ENCODE measurements around the gene HSD17B1. TPM values are rescaled to one million over a fixed set of nuclear protein-coding genes. Genes with fewer than 3 reads are reported as not detected.
"Not testable (repeated sequence)": the region's sequence is repeated elsewhere in the genome, so short reads cannot be mapped to it uniquely, and the experiment has no call there.

Gene HSD17B1
- total RNA-seq, 2 donors from 2014 or later: 0.88 to 1.7 TPM

DNA sequence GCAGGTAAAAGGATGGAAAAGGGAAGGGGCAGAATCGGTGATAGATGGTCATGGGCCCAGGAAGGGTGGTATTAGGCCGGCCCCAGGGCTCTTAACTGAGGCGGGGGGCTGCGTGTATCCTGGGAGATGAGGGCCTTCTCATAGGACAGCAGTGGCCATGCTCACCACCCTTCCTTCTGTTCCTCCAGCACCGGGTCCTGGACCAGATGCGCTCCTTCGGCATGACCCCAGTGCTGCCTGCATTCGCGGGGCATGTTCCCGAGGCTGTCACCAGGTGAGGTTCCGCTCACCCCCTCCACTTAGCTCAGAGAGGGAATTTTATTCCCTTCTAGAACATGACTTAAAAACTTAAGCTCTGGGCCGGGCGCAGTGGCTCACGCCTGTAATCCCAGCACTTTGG is 14.2 kb upstream of the HSD17B1 start:
- TF ChIP-seq, protein P1, sequence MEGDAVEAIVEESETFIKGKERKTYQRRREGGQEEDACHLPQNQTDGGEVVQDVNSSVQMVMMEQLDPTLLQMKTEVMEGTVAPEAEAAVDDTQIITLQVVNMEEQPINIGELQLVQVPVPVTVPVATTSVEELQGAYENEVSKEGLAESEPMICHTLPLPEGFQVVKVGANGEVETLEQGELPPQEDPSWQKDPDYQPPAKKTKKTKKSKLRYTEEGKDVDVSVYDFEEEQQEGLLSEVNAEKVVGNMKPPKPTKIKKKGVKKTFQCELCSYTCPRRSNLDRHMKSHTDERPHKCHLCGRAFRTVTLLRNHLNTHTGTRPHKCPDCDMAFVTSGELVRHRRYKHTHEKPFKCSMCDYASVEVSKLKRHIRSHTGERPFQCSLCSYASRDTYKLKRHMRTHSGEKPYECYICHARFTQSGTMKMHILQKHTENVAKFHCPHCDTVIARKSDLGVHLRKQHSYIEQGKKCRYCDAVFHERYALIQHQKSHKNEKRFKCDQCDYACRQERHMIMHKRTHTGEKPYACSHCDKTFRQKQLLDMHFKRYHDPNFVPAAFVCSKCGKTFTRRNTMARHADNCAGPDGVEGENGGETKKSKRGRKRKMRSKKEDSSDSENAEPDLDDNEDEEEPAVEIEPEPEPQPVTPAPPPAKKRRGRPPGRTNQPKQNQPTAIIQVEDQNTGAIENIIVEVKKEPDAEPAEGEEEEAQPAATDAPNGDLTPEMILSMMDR (IDR thresholded peaks at IDR 0.05): no peak
- no peaks in the 10 kb centered on the region for H3K36me3 ChIP-seq
- no peak overlapping the region for H3K9ac ChIP-seq (ENCODE audit: low read depth in 2 of 2, low read length in 2 of 2)
- H3K4me1 ChIP-seq: peaks cover 18% of the 10 kb centered on the region
- intact Hi-C loops (cut with DNase I): no loop called here
- DNase-seq: no peak
- H3K9me3 ChIP-seq: no peaks in the 10 kb centered on the region
- H3K4me3 ChIP-seq: no peak overlapping the region
- H3K27ac ChIP-seq: no peak overlapping the region
- H3K27me3 ChIP-seq: no peaks in the 10 kb centered on the region

DNA sequence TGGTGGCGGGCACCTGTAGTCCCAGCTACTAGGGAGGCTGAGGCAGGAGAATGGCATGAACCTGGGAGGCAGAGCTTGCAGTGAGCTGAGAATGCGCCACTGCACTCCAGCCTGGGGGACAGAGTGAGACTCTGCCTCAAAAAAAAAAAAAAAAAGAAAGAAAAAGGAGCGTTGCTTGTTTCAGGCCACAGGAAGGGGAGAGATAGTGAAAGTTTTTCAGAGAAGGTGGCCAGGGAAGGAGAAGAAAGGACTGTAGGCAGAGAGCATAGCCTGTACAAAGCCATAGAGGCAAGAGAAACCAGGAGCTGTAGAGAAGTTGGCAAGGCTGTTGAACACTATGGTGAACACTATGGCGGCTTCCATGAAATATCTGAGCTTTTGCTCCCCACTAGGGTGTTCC is 12.2 kb upstream of the HSD17B1 start:
- H3K9me3 ChIP-seq; H3K27me3 ChIP-seq; H3K4me3 ChIP-seq; intact Hi-C loops (cut with DNase I); H3K36me3 ChIP-seq; DNase-seq: not testable (repeated sequence)
- peak overlapping the region; percentile 72 for H3K27ac ChIP-seq
- peaks cover 18% of the 10 kb centered on the region for H3K4me1 ChIP-seq
- H3K9ac ChIP-seq (ENCODE audit: low read depth in 2 of 2, low read length in 2 of 2): peak overlapping the region in 1 of 2 donors; percentile 55

DNA sequence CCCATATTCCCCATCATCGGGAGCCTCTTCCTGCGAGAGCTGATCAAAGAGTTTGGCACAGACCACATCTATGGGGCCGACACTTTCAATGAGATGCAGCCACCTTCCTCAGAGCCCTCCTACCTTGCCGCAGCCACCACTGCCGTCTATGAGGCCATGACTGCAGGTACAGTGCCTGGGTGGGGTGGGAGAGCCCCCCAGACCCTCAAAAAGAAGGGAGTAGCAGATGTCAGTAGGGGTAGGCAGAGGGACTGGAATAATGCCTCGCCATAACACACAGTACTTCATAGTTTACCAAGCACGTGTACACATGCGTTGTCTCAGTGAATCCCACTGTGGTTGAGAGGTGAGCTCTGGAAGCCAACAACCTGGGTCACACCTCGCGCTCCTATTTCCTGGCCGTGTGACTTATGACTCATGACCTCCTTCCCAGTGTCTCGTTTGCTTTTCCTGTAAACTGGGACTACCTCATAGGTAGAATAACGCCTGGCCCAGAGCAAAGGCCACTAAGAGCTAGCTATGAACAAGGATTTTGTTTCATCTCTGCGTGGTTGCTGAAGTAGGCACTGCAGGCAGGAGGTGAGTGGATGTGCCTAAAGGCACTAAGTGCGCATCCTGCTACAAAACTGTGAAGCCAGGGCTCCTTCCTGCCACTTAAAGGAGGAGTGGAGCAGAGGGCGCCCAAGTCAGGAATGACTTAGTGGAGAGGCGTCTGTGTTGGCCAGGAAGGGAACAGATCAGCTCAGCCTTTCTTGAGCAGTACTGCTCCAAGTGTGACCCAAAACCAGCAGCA is 11.5 kb upstream of the HSD17B1 start:
- peak; percentile 75 for DNase-seq
- Histone ChIP-seq H3K4me3 (no peak overlapping the region), H3K4me1 (peaks cover 18% of the 10 kb centered on the region), H3K36me3 (no peaks in the 10 kb centered on the region), H3K27ac (peak overlapping the region; percentile 72), H3K9ac (ENCODE audit: low read depth in 2 of 2, low read length in 2 of 2) (peak overlapping the region in 1 of 2 donors; percentile 55), H3K27me3 (no peaks in the 10 kb centered on the region), H3K9me3 (no peaks in the 10 kb centered on the region)
- intact Hi-C loops (cut with DNase I): no loop called here
- TF ChIP-seq, protein P1 (IDR thresholded peaks at IDR 0.05): no peak

DNA sequence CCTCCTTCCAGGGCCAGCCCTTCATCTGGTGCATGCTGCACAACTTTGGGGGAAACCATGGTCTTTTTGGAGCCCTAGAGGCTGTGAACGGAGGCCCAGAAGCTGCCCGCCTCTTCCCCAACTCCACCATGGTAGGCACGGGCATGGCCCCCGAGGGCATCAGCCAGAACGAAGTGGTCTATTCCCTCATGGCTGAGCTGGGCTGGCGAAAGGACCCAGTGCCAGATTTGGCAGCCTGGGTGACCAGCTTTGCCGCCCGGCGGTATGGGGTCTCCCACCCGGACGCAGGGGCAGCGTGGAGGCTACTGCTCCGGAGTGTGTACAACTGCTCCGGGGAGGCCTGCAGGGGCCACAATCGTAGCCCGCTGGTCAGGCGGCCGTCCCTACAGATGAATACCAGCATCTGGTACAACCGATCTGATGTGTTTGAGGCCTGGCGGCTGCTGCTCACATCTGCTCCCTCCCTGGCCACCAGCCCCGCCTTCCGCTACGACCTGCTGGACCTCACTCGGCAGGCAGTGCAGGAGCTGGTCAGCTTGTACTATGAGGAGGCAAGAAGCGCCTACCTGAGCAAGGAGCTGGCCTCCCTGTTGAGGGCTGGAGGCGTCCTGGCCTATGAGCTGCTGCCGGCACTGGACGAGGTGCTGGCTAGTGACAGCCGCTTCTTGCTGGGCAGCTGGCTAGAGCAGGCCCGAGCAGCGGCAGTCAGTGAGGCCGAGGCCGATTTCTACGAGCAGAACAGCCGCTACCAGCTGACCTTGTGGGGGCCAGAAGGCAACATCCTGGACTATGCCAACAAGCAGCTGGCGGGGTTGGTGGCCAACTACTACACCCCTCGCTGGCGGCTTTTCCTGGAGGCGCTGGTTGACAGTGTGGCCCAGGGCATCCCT is 9.3 kb upstream of the HSD17B1 start:
- Histone ChIP-seq H3K9ac (ENCODE audit: low read depth in 2 of 2, low read length in 2 of 2) (no peak overlapping the region), H3K27ac (no peak overlapping the region), H3K4me1 (peaks cover 13% of the 10 kb centered on the region), H3K36me3 (no peaks in the 10 kb centered on the region), H3K4me3 (no peak overlapping the region), H3K27me3 (no peaks in the 10 kb centered on the region), H3K9me3 (no peaks in the 10 kb centered on the region)
- intact Hi-C loops (cut with DNase I): no loop called here
- DNase-seq: no peak
- TF ChIP-seq, protein P1 (IDR thresholded peaks at IDR 0.05): no peak

DNA sequence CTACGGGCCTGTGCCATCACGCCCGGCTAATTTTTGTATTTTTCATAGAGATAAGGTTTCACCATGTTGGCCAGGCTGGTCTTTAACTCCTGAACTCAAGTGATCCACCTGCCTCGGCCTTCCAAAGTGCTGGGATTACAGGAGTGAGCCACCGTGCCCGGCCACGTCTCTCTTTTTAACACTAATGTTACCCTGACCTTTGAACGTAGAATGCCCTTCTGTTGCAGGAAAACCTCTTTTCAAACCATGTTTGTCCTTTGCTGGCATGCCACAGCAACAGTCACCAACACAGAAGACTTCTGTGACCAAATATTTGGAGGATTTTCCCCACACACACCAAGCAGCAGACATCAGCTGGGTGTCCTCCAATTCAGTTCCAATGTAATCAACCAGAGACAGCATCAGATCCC is 7.8 kb upstream of the HSD17B1 start:
- DNase-seq: no peak
- Histone ChIP-seq H3K9me3 (no peaks in the 10 kb centered on the region), H3K36me3 (no peaks in the 10 kb centered on the region), H3K4me3 (no peak overlapping the region), H3K27ac (no peak overlapping the region), H3K9ac (ENCODE audit: low read depth in 2 of 2, low read length in 2 of 2) (no peak overlapping the region), H3K27me3 (no peaks in the 10 kb centered on the region), H3K4me1 (peaks cover 13% of the 10 kb centered on the region)
- intact Hi-C loops (cut with DNase I): no loop called here
- TF ChIP-seq, protein P1 (IDR thresholded peaks at IDR 0.05): no peak

DNA sequence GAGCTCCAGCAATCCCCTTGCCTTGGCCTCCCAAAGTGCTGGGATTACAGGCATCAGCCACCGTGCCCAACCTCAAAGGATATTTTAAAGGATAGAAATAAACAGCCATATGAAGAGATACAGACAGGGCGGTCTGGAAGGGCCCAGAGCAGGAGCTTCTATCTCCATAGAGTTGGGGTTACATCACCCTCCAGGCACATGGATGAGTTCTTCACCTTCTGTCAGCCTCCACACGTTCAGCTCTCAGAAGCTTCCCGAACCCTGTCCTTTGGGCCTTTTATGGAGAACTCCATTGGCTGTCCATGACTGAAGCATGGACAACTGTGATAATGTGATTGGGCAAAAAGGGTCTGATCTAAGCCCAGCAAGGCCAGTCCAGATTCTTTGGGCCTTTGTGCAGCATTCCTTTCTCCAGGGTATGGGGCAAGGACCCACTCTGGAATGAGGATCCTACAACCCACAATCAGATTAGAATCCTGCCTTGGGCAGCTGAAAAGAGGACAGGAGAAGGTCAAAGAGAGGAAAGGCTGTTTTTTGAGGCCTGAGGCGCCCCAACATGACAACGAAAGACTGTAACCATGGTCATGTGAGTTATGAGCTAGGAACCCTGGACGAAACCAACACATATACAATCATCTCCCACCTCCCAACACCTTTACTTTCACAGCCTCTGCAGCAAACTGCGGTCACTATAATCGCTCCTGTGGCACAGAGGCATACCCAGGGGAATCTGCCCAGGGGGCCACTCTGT is 6.8 kb upstream of the HSD17B1 start:
- H3K27ac ChIP-seq; DNase-seq; H3K4me3 ChIP-seq; intact Hi-C loops (cut with DNase I); H3K9ac ChIP-seq (ENCODE audit: low read depth in 2 of 2, low read length in 2 of 2); H3K36me3 ChIP-seq; H3K27me3 ChIP-seq; H3K9me3 ChIP-seq: not testable (repeated sequence)
- peaks cover 12% of the 10 kb centered on the region for H3K4me1 ChIP-seq

Measured in colonic mucosa (tissue), 4 donors.